ENCODE measurements around the gene C3orf20. TPM values are rescaled to one million over a fixed set of nuclear protein-coding genes. Genes with fewer than 3 reads are reported as not detected.

Gene C3orf20
- total RNA-seq, 1 donor from 2014 or later = not detected

- DNase-seq = no peak
Measured at GRCh38 chr3:14758959-14759358, 84.0 kb downstream of the C3orf20 start.

GRCh38 chr3:14760185-14760584 is 85.2 kb downstream of the C3orf20 start:
- no peak for DNase-seq

GRCh38 chr3:14761121-14761672 is 86.3 kb downstream of the C3orf20 start:
- DNase-seq = no peak

- DNase-seq = no peak
Measured at GRCh38 chr3:14761866-14762265, 86.9 kb downstream of the C3orf20 start.

- DNase-seq = no peak
Measured at GRCh38 chr3:14762701-14763100, 87.8 kb downstream of the C3orf20 start.

GRCh38 chr3:14764331-14765059 is 89.6 kb downstream of the C3orf20 start:
- no peak for DNase-seq

GRCh38 chr3:14765060-14765400 is 90.1 kb downstream of the C3orf20 start:
- DNase-seq = no peak

GRCh38 chr3:14765576-14766427 is 90.9 kb downstream of the C3orf20 start:
- no peak for DNase-seq

- DNase-seq = no peak
Measured at GRCh38 chr3:14766428-14767244, 91.7 kb downstream of the C3orf20 start.

- DNase-seq = no peak
Measured at GRCh38 chr3:14767245-14768051, 92.5 kb downstream of the C3orf20 start.

GRCh38 chr3:14768182-14768790 is 93.3 kb downstream of the C3orf20 start:
- no peak for DNase-seq

GRCh38 chr3:14768881-14769280 is 93.9 kb downstream of the C3orf20 start:
- DNase-seq = no peak

GRCh38 chr3:14769544-14770325 is 94.8 kb downstream of the C3orf20 start:
- DNase-seq = no peak

- DNase-seq = no peak
Measured at GRCh38 chr3:14770591-14770990, 95.7 kb downstream of the C3orf20 start.

- DNase-seq = no peak
Measured at GRCh38 chr3:14771593-14772497, 96.9 kb downstream of the C3orf20 start.

GRCh38 chr3:14772533-14773138 is 97.7 kb downstream of the C3orf20 start:
- DNase-seq = no peak

- DNase-seq = no peak
Measured at GRCh38 chr3:14773281-14773680, 98.3 kb downstream of the C3orf20 start.

GRCh38 chr3:14773691-14774128 is 98.8 kb downstream of the C3orf20 start:
- no peak for DNase-seq

- no peak for DNase-seq
Measured at GRCh38 chr3:14774431-14774830, 99.5 kb downstream of the C3orf20 start.

Data from skin of body (tissue), 2 donors.